HUES64 (cell line): ENCODE data around the gene SFMBT2.

Experiments
- H3K27ac ChIP-seq: 2 replicates; pipeline ENCODE4 v1.7.0; 2013; ENCODE audit warnings: low read depth, low read length, inconsistent platforms
- H3K27me3 ChIP-seq: 2 replicates; pipeline ENCODE4 v1.6.1; 2013; ENCODE audit warnings: mild to moderate bottlenecking, low read length; ENCODE audit not compliant: insufficient read depth
- H3K36me3 ChIP-seq: 2 replicates; pipeline ENCODE4 v1.6.1; 2013; ENCODE audit warnings: mild to moderate bottlenecking, low read length; ENCODE audit not compliant: insufficient read depth
- H3K4me1 ChIP-seq: 2 replicates; pipeline ENCODE4 v1.6.1; 2013; ENCODE audit warnings: mild to moderate bottlenecking, low read length, moderate library complexity; ENCODE audit not compliant: insufficient read depth
- H3K4me3 ChIP-seq: 2 replicates; pipeline ENCODE4 v1.5.1; 2013; ENCODE audit warnings: mild to moderate bottlenecking, low read length, moderate library complexity
- H3K9ac ChIP-seq: 2 replicates; pipeline ENCODE4 v1.6.1; 2013; ENCODE audit warnings: mild to moderate bottlenecking, low read depth, low read length
- H3K9me3 ChIP-seq: 2 replicates; pipeline ENCODE4 v1.6.1; 2013; ENCODE audit warnings: low read depth, low read length; ENCODE audit not compliant: insufficient read depth
- WGBS: fragments of 150-250, 120-280 bp; methylation state at CpG from one replicate; pipeline ENCODE4 v1.1.7; 2013; ENCODE audit warnings: missing lambda C conversion rate; 5-methylcytosine and 5-hydroxymethylcytosine counted together

SFMBT2 gene

GRCh38 chr10:7409732-7410168, 1.1 kb downstream of the SFMBT2 start:
- no peak overlapping the region for H3K27ac ChIP-seq
- H3K4me1 ChIP-seq: peaks cover 19% of the 10 kb centered on the region
- no peaks in the 10 kb centered on the region for H3K9me3 ChIP-seq
- H3K4me3 ChIP-seq: peak overlapping the region; percentile 69
- H3K36me3 ChIP-seq: no peaks in the 10 kb centered on the region
- H3K27me3 ChIP-seq: peaks cover 81% of the 10 kb centered on the region
- H3K9ac ChIP-seq: peak overlapping the region; percentile 6; the same call in 1 of the 2 replicates
- WGBS: under 1% methylated on average over 13 of the region's 15 CpGs

GRCh38 chr10:7409045-7409731, 1.6 kb downstream of the SFMBT2 start:
- H3K4me3 ChIP-seq: peak overlapping the region; percentile 69
- WGBS: under 1% methylated on average over 38 of the region's 38 CpGs
- no peak overlapping the region for H3K27ac ChIP-seq
- H3K27me3 ChIP-seq: peaks cover 75% of the 10 kb centered on the region
- H3K9me3 ChIP-seq: no peaks in the 10 kb centered on the region
- peaks cover 19% of the 10 kb centered on the region for H3K4me1 ChIP-seq
- no peak overlapping the region for H3K9ac ChIP-seq
- H3K36me3 ChIP-seq: no peaks in the 10 kb centered on the region

DNA sequence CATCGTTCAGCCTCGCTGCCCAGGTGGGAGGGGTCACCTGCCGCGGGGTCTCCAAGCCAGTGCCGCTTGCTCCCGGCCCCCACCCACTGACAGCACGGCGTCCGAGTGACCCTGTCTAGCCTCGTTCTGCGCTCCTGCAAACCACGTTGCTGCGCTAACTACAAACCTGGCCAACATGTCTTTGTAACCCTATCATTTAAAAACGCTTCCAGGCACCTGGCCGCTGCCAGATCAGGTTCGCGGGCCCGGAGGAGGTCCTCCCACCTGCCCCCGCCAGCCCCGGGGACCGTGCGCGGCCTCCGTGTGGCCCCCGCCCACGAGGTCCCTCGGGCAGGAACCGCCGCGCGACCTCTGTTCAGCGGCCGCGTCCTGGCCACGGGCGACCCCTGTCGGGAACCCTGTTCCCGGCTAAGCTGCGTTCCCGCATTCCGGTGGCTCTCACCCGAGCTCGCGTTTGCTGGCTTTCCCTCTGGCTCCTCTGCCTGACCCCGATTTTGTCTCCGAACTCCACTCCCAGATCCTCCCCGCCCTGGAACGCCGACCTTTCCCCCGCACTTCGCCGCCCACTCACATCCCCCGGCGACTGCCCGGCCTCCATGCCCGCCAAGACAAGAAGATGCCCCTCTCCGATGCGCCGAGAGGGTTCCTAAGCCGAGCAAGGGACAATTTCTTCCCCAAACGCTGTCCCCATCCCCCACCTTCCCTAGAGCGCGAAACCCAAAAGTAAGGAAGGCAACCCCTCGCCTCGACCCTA, 2.4 kb downstream of the SFMBT2 start:
- peak overlapping the region; percentile 69 for H3K4me3 ChIP-seq
- no peaks in the 10 kb centered on the region for H3K9me3 ChIP-seq
- no peak overlapping the region for H3K27ac ChIP-seq
- H3K9ac ChIP-seq: peak overlapping the region; percentile 62; the same call in 1 of the 2 replicates
- H3K27me3 ChIP-seq: peaks cover 68% of the 10 kb centered on the region
- WGBS: under 1% methylated on average over 65 of the region's 65 CpGs
- H3K36me3 ChIP-seq: no peaks in the 10 kb centered on the region
- peaks cover 14% of the 10 kb centered on the region for H3K4me1 ChIP-seq

DNA sequence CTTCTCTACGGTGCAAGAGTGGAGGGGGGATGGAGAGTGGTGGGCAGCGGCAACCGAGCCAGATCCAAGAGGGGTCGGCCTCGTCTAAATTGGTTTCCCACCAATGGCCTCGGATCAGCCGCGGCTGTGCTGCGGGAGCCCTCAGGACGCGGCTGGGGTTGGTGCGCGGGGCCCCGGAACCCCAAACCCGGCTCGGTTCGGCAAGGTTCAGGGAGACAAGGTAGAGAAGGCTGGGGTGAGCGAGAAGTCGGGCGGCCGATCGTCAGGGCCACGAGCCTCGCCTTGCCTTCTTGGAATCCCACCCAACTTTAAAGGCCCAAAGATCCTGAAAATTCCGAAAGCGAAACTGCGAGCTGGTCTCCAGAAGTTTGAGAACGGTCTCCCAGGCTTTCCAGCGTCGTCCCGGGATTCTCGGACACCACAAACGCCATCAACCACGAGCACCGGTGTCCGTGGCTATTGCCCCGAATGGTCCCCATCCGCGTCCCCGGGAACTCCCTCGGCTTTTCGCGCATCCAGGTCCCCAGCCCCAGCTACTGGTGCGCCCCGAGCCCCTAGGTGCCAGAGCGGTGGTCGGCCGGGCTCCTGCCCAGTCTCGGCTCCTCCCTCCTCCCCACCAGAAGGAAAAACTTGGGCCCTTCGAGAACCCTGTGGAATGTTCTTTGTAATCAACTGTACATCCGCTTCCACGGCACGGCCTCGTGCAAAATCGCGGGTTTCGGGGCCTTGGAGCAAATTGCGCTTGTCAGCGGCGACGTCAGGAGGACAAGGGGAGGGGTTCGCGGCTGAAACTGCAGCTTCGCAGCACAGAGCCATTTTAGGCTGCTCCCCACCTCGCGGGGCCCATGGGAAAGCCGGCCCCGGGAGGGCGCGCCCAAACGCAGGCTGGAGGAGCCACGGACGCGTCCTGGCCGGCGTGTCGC, 3.2 kb downstream of the SFMBT2 start:
- Histone ChIP-seq H3K27me3 (peaks cover 59% of the 10 kb centered on the region), H3K27ac (no peak overlapping the region)
- WGBS: under 1% methylated on average over 77 of the region's 77 CpGs

DNA sequence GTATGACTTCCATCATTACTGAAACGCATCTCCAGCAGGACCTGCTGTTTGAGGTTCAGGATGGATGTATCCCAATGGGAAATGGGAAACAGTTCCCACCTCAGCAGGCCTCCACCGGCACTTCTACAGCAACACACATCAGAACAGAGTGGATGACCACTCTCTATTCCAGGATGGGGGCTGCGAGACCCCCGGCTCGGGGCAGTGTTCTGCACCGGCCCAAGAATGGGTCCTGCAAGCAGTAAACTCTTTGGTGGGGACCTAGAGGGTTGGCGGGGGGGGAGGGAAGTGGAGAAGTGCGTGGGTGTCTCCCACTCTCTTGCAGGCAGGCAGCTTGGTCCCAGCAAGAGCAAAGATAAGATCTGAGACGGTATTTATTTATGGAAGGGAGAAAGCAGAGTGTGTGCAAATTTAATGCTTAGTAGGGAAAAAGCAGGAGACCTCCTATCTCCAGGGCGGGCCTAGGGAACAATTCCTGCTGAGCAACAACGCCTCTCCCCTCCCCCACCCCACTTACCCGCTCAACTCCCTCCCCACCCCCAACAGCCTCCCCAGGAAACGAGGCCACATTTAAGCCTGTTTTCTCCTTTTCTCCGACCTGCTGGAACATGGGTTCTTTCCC, 4.0 kb downstream of the SFMBT2 start:
- Histone ChIP-seq H3K27ac (no peak overlapping the region), H3K9me3 (no peaks in the 10 kb centered on the region), H3K4me1 (peaks cover 11% of the 10 kb centered on the region), H3K27me3 (peaks cover 51% of the 10 kb centered on the region), H3K4me3 (peak overlapping the region; percentile 69), H3K9ac (peak overlapping the region; percentile 62), H3K36me3 (no peaks in the 10 kb centered on the region)
- 19% methylated on average over 13 of the region's 14 CpGs for WGBS

More for the DNA sequence above, 3.2 kb downstream of the SFMBT2 start:
- H3K9me3 ChIP-seq: no peaks in the 10 kb centered on the region
- H3K9ac ChIP-seq: peak overlapping the region; percentile 62
- peak overlapping the region; percentile 69 for H3K4me3 ChIP-seq
- H3K36me3 ChIP-seq: no peaks in the 10 kb centered on the region
- peaks cover 11% of the 10 kb centered on the region for H3K4me1 ChIP-seq

DNA sequence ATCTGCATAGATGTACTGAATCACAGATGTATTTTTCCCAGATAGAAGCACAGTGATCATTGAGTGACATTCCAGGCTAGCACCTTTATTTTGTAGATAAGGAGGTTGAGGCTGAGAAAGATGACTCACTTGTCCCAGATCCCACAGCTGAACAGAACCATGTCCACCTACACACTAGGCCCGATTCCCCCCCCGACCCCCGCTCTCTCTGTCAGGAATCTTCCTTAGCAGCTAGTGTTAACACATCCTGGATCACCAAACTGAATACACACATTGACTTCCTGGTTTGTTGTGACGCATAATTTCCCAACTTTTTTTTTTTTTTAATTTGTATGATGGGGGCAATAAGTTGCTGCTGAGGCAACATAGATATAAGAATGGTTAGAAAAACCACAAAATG, 5.2 kb downstream of the SFMBT2 start:
- no peak overlapping the region for H3K4me3 ChIP-seq
- no peaks in the 10 kb centered on the region for H3K9me3 ChIP-seq
- no peak overlapping the region for H3K27ac ChIP-seq
- peaks cover 42% of the 10 kb centered on the region for H3K27me3 ChIP-seq
- H3K36me3 ChIP-seq: no peaks in the 10 kb centered on the region
- peaks cover 11% of the 10 kb centered on the region for H3K4me1 ChIP-seq
- no peak overlapping the region for H3K9ac ChIP-seq
- 91% methylated on average over 3 of the region's 4 CpGs for WGBS

GRCh38 chr10:7403620-7404019, 7.2 kb downstream of the SFMBT2 start:
- Histone ChIP-seq H3K9ac (no peak overlapping the region), H3K4me1 (peaks cover 11% of the 10 kb centered on the region), H3K36me3 (no peaks in the 10 kb centered on the region), H3K9me3 (no peaks in the 10 kb centered on the region), H3K27ac (no peak overlapping the region), H3K4me3 (no peak overlapping the region), H3K27me3 (peaks cover 25% of the 10 kb centered on the region)
- 100% methylated on average over 1 of the region's 1 CpG for WGBS

DNA sequence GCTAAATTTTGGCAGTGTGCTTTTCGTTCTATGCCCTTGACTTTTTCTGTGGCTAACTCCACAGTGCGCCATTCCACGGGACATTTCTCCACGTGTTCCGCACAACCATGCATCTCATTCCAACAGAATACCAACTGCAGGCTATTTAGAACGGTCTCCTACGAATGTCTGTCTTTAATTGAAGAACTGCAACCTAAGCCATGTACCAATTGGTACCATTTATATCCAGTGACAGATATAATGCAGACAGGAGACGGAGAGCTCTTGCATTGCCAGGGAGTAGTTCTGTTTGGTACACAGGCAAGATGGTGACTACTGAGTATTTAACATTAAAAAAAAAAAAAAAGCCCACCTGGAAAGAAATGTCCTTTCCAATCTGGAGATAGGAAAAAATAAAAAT, 9.1 kb downstream of the SFMBT2 start:
- Histone ChIP-seq H3K4me1 (peaks cover 11% of the 10 kb centered on the region), H3K9ac (no peak overlapping the region), H3K4me3 (no peak overlapping the region), H3K27me3 (peaks cover 7% of the 10 kb centered on the region), H3K9me3 (no peaks in the 10 kb centered on the region), H3K27ac (no peak overlapping the region), H3K36me3 (no peaks in the 10 kb centered on the region)
- 94% methylated on average over 7 of the region's 8 CpGs for WGBS

GRCh38 chr10:7401156-7401555, 9.7 kb downstream of the SFMBT2 start:
- no peak overlapping the region for H3K9ac ChIP-seq
- no peak overlapping the region for H3K4me3 ChIP-seq
- no peak overlapping the region for H3K27ac ChIP-seq
- no peaks in the 10 kb centered on the region for H3K36me3 ChIP-seq
- H3K4me1 ChIP-seq: peaks cover 5% of the 10 kb centered on the region
- peaks cover 1% of the 10 kb centered on the region; the same call in 1 of the 2 replicates for H3K27me3 ChIP-seq
- 94% methylated on average over 5 of the region's 6 CpGs for WGBS
- H3K9me3 ChIP-seq: no peaks in the 10 kb centered on the region

DNA sequence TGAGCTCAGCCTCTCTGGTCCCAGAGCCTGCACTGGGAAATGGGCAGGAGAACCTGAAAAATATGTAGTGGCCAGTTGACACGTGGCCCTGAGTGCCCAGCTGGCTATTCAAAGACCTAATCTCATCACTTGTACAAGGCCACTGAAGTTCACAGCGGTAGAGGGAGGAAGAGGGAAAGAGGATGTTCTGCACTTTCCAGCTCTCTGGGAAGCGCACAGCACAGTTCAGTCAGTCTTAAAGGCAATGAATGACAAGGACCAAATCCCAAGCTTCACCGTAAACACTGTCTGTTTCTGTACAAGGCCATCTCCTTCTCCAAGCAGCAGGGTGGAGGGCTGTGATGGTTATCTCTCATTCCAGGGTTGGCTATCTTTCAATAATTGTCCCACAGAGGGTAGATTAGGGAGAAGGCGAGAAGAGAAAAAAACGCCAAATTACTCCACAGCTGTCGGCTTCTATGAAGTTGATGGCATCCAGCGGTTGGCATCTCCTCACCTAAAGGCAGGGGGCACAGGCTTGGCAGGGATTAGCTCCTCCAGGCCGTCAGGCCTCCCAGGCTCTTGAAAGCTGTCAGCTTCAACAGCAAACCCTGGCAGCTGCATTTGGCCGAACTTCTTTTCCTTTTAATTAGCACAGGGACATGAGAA, 10.6 kb downstream of the SFMBT2 start:
- WGBS: 89% methylated on average over 10 of the region's 10 CpGs
- H3K4me3 ChIP-seq: no peak overlapping the region
- no peaks in the 10 kb centered on the region for H3K36me3 ChIP-seq
- H3K9me3 ChIP-seq: no peaks in the 10 kb centered on the region
- H3K27me3 ChIP-seq: no peaks in the 10 kb centered on the region
- H3K27ac ChIP-seq: no peak overlapping the region
- H3K4me1 ChIP-seq: no peaks in the 10 kb centered on the region
- no peak overlapping the region for H3K9ac ChIP-seq
